ENCODE data around the gene PIPOX. TPM values are rescaled to one million over a fixed set of nuclear protein-coding genes. Genes with fewer than 3 reads are reported as not detected.

The PIPOX gene
- total RNA-seq, 1 donor from 2014 or later = 0.26 TPM

GRCh38 chr17:29059281-29059680 is 16.3 kb downstream of the PIPOX start:
- Histone ChIP-seq H3K27me3 (ENCODE audit: control insufficient read depth, insufficient read depth, low read length) (peaks cover 8% of the 10 kb centered on the region), H3K4me3 (ENCODE audit: low read depth, low read length) (no peak overlapping the region), H3K36me3 (ENCODE audit: control insufficient read depth, insufficient read depth, low read length) (no peaks in the 10 kb centered on the region)
- no peak for TF ChIP-seq CTCF (IDR thresholded peaks at IDR 0.05; ENCODE audit: insufficient read depth, low read length, severe bottlenecking)
- DNase-seq (ENCODE audit: low read depth) = peak; percentile 81
- FAIRE-seq = no peak

- DNase-seq (ENCODE audit: low read depth) = no peak
- Histone ChIP-seq H3K36me3 (ENCODE audit: control insufficient read depth, insufficient read depth, low read length) (no peaks in the 10 kb centered on the region), H3K27me3 (ENCODE audit: control insufficient read depth, insufficient read depth, low read length) (peaks cover 8% of the 10 kb centered on the region), H3K4me3 (ENCODE audit: low read depth, low read length) (no peak overlapping the region)
- TF ChIP-seq CTCF (IDR thresholded peaks at IDR 0.05; ENCODE audit: insufficient read depth, low read length, severe bottlenecking) = no peak
- FAIRE-seq = no peak
Observed at GRCh38 chr17:29060475-29060874, 17.5 kb downstream of the PIPOX start.

GRCh38 chr17:29061036-29061435 is 18.1 kb downstream of the PIPOX start:
- TF ChIP-seq CTCF (IDR thresholded peaks at IDR 0.05; ENCODE audit: insufficient read depth, low read length, severe bottlenecking) = no peak
- DNase-seq (ENCODE audit: low read depth) (no peak), FAIRE-seq (no peak)
- Histone ChIP-seq H3K27me3 (ENCODE audit: control insufficient read depth, insufficient read depth, low read length) (peaks cover 3% of the 10 kb centered on the region), H3K36me3 (ENCODE audit: control insufficient read depth, insufficient read depth, low read length) (no peaks in the 10 kb centered on the region), H3K4me3 (ENCODE audit: low read depth, low read length) (no peak overlapping the region)

GRCh38 chr17:29062215-29062614 is 19.3 kb downstream of the PIPOX start:
- Histone ChIP-seq H3K4me3 (ENCODE audit: low read depth, low read length) (no peak overlapping the region), H3K36me3 (ENCODE audit: control insufficient read depth, insufficient read depth, low read length) (no peaks in the 10 kb centered on the region), H3K27me3 (ENCODE audit: control insufficient read depth, insufficient read depth, low read length) (peaks cover 3% of the 10 kb centered on the region)
- DNase-seq (ENCODE audit: low read depth) (no peak), FAIRE-seq (no peak)
- TF ChIP-seq CTCF (IDR thresholded peaks at IDR 0.05; ENCODE audit: insufficient read depth, low read length, severe bottlenecking) = no peak

- H3K36me3 ChIP-seq (ENCODE audit: control insufficient read depth, insufficient read depth, low read length) = no peaks in the 10 kb centered on the region
- TF ChIP-seq CTCF (IDR thresholded peaks at IDR 0.05; ENCODE audit: insufficient read depth, low read length, severe bottlenecking) = no peak
- no peak for FAIRE-seq
- H3K27me3 ChIP-seq (ENCODE audit: control insufficient read depth, insufficient read depth, low read length) = peaks cover 3% of the 10 kb centered on the region
- H3K4me3 ChIP-seq (ENCODE audit: low read depth, low read length) = no peak overlapping the region
- no peak for DNase-seq (ENCODE audit: low read depth)
Observed at GRCh38 chr17:29063992-29064391, 21.1 kb downstream of the PIPOX start.

GRCh38 chr17:29066047-29066446 is 23.1 kb downstream of the PIPOX start:
- no peak for FAIRE-seq
- TF ChIP-seq CTCF (IDR thresholded peaks at IDR 0.05; ENCODE audit: insufficient read depth, low read length, severe bottlenecking) = no peak

More at GRCh38 chr17:29066047-29066446, 23.1 kb downstream of the PIPOX start:
- DNase-seq (ENCODE audit: low read depth) = no peak
- H3K4me3 ChIP-seq (ENCODE audit: low read depth, low read length) = no peak overlapping the region
- no peaks in the 10 kb centered on the region for H3K36me3 ChIP-seq (ENCODE audit: control insufficient read depth, insufficient read depth, low read length)
- H3K27me3 ChIP-seq (ENCODE audit: control insufficient read depth, insufficient read depth, low read length) = peaks cover 3% of the 10 kb centered on the region
